GM23338 (cell line): ENCODE data around the gene RXRA.

Source experiments
- CREB1 ChIP-seq: fragments of 250-450 bp; sonication (Bioruptor Pico); IDR thresholded peaks from 2 replicates; pipeline ENCODE4 v1.5.0; 2020; ENCODE audit warnings: low read depth, mild to moderate bottlenecking, moderate library complexity
- CTCF ChIP-seq, 2 experiments: fragments of 200-600 bp in 1 of 2; sonication (generic) in 1 of 2; conservative IDR thresholded peaks; 2 replicates each; pipeline versions ENCODE4 v1.5.1 to v1.6.1; 2016 to 2017; ENCODE audit warnings: antibody characterized with exemption in 2 of 2, low read depth in 2 of 2, mild to moderate bottlenecking in 2 of 2, moderate library complexity in 1 of 2
- EZH2 ChIP-seq: fragments of 200-600 bp; sonication (generic); IDR thresholded peaks from one replicate; pipeline ENCODE4 v1.8.0; 2017; ENCODE audit warnings: antibody characterized with exemption, mild to moderate bottlenecking, low read depth; ENCODE audit not compliant: unreplicated experiment
- EZH2phosphoT487 ChIP-seq: fragments of 200-600 bp; sonication (generic); IDR thresholded peaks from one replicate; pipeline ENCODE4 v1.8.1; 2018; ENCODE audit warnings: antibody characterized with exemption; ENCODE audit not compliant: unreplicated experiment
- JUNB ChIP-seq: IDR thresholded peaks from one replicate; pipeline ENCODE4 v1.6.1; 2016; ENCODE audit warnings: antibody characterized with exemption; ENCODE audit not compliant: unreplicated experiment
- POLR2AphosphoS5 ChIP-seq: IDR thresholded peaks from 2 replicates; pipeline ENCODE4 v1.6.1; 2016; ENCODE audit warnings: antibody characterized with exemption, low read depth
- REST ChIP-seq: IDR thresholded peaks from one replicate; pipeline ENCODE4 v1.6.1; 2018; ENCODE audit warnings: antibody characterized with exemption; ENCODE audit not compliant: unreplicated experiment
- ZNF462 ChIP-seq: fragments of 250-450 bp; sonication (Bioruptor Pico); IDR thresholded peaks from 2 replicates; pipeline ENCODE4 v1.5.0; 2020; ENCODE audit warnings: mild to moderate bottlenecking, moderate library complexity

- TF ChIP-seq CTCF (conservative IDR thresholded peaks at IDR 0.05; ENCODE audit: low read depth in 2 of 2) (no peak), EZH2phosphoT487 (no peak), CREB1 (no peak), REST (no peak), POLR2AphosphoS5 (no peak), JUNB (no peak), EZH2 (no peak), ZNF462 (no peak)
Measured at GRCh38 chr9:134318481-134318891, 7.8 kb upstream of the RXRA start.
